HT1080 (cell line): ENCODE measurements around the gene PSTPIP2. TPM values are rescaled to one million over a fixed set of nuclear protein-coding genes. Genes with fewer than 3 reads are reported as not detected.
A peak's percentile ranks its signal among the peaks of the same experiment; 100 is the strongest.

Experiments used
- DNase-seq: peaks from one replicate; pipeline ENCODE4 v3.0.0-alpha.2; 2015; ENCODE audit warnings: low read depth
- total RNA-seq: library from RNA; depleted of rRNA; stranded (reverse); fragments of >200 nt; shearing (Covaris generic); gene quantifications from 2 replicates; pipeline ENCODE4 v1.2.3, GENCODE V29; 2014

PSTPIP2 gene
- total RNA-seq, 1 experiment from 2014 or later = 4.0 TPM

DNA sequence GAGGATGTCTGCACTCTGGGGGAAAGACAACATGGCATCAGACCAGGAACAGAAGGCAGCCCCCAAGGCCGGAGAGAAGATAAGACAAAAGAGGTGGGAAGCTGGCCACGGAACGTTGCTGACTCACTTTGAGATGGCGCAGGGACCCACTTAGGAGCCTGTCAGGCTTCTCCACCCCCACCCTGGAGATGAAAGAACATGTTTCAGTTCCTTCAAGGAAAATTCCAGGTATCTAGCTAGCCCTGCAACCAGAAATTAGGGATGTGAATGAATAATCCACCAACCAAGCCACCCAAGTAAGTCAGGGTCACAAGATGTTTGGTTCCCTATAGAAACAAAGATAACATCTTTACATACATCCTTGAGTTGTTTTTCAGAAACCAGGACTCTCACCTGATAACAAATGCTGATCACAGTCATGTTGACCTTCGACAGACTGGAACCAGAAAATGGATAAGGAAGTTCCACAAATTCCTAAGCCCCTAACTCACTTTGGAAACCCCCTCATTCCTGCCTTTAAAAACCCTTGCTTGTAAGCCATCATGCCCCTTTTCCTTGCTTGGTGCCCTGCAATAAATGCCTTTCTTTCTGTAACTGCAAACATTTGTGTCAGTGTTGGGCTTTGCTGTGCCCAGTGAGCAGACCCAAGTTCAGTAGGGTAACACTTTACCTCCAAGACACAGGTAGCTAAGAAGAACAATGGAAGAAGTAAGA is 31.9 kb downstream of the PSTPIP2 start:
- DNase-seq = no peak

DNA sequence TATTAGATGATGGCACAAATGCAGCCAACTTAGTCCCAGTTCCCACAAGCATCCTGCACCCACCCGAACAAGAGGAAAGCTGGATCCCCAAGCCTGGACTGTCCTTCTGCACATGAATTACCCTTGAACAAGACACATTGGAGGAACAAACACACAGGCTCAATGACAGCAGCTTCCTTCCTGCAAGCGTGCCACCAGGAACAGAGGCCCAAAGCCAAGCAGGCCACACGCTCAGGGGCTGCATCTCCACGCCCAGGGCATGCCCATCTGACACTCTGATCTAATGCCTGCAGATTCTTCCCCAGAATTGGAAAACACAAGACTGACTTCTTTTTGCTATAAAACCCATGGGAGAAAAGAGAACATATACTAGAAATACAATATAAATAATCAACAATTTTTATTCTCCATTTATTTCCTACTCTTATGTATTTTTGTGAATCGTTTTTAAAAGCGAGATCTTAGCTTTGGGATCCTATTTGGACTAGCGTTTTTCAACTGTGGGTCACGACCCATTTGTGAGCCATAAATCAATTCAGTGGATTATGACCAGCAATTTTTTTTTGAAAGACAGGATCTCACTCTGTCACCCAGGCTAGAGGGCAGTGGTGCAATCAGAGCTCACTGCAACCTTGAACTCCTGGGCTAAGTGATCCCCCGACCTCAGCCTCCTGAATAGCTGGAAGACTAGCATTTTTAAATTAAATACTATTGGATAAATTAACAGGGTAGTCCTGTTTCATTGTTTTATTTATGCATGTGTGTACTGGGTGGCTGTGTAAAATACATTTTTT is 34.4 kb downstream of the PSTPIP2 start:
- DNase-seq = no peak

DNA sequence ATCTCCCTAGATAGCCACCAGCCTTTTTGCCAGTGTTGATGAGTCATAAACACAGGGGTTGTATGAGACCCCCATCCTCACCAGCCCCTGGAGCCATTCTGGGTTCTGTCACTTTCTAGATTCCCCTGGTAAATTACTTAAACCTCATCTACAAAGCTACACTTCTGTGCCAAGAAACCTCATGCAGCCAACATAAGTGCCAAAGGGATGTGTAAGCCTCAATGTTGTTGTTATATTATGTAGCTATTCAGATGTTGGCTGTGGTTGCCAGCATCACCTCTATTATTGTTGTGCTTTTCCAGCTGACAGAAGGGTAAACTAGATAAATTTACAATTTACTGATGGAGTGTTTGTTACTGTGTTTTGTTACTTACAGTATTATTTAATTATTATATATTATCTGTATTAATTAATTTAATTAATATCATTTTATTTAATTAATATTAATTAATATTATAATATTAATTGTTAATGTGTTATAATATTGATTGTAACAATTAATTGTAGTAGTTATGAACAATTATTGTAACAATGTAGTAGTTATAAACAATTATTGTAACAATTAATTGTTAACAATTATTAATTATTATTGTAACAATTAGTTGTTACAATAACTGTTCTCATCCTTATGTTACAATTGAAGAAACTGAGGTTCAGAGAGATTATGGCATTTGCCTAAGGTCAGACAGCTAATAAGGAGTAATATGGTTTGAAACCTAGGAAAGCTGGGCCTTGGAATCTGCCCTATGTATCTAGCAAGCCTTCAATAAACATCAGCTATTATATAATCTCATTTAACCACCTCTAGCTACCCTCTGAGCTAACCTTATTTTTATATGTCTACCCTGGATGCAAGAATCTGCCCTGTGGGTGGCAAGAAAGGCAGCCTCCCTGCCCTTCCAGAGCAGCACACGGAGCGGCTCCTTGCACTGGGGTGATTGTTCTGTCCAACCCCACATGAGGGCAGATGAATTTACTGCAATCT is 36.1 kb downstream of the PSTPIP2 start:
- no peak for DNase-seq

DNA sequence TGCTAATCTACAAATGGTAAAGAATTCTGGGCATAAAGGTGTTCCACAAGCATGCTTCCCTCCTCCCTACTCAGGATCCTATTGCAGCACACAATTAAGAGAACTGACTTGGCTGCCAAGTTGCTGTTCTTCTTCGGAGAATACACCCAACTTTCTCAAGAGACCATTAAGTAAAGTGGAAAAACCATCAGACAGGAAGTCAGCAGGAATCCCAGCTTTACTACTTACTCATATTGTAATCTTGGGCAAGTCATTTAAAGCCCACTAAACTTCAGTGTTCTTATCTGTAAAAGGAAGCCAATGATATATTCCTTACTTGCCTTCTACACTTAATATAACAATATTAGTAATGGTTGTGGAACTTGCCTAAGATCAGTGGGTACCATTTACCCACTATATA is 37.8 kb downstream of the PSTPIP2 start:
- no peak for DNase-seq

DNA sequence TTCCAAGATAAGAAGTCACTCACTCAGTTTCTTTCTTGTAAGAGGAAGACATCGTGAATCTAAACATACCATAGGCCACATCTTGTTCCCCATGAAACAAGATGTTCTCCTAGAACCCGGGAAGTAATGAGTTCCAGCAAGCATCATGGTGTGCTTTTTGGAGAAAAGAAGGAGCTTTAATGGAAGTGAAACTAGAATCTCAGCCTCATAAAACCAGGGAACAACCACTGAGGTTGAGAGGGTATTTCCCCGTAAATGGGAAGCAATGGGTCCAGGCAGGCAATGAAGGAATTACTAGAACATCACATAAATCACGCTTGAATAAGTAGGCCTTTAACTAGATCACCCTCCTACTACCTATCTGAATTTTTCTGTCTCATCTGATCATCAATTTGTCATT is 40.3 kb downstream of the PSTPIP2 start:
- DNase-seq = no peak

DNA sequence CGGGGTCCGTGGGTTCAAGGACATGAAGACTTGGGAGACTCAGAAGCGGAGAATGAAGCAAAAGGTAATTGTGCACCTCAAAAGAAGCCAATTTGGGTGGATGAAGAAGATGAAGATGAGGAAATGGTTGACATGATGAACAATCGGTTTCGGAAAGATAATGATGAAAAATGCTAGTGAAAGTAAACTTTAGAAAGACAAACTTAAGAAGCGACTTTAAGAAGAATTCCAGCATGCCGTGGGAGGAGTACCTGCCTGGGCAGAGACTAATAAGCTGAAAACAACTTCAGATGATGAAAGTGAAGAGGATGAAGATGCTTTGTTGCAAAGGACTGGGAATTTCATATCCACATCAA is 43.5 kb downstream of the PSTPIP2 start:
- DNase-seq = no peak

DNA sequence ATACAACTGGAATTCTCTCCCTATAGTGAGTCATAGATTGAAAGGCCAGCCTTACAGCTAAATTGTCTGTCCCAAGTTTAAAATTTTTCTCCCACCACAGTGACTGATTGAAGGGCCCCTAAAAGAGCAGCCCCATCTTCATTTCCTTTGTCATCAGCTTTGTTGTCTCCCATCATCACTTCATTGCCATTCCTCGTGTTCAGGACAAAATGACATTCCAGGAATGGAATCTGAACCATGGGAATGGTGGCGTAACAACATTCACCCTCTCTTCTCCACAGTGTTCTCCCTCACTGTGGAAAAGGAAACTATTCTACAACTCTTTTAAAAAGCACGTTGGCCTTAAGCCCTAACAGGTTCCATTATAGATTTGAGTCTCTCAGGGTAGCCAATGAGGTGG is 52.1 kb downstream of the PSTPIP2 start:
- DNase-seq = no peak

DNA sequence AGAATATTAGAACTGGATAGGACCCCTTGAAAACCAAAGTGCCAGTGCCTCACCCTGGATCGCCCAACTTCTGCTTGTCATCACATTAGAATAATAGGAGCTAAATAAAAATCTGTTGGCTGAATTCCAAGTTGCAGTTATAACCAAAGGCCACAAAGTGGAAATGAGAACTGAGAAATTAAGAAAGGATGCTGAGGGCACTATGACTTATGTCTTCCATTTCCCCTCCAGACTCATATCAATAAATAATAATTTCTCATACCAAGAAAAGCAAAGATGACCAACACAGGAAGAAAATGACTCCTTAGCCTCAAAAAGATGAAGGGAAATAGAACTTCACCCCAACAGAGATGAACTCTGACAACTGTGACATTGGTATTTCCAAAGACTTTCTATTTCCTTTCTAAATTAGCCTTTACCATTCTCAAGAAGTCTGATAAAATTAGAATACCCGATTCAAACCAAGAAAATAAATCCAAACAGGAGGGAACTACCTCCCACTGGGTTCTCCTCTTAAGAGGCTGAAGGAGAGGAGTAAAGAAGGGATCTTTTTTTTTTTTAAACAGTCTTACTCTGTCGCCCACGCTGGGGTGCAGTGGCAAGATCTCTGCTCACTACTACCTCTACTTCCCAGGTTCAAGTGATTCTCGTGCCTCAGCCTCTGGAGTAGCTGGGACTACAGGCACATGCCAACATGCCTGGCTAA is 58.4 kb downstream of the PSTPIP2 start:
- DNase-seq = no peak

DNA sequence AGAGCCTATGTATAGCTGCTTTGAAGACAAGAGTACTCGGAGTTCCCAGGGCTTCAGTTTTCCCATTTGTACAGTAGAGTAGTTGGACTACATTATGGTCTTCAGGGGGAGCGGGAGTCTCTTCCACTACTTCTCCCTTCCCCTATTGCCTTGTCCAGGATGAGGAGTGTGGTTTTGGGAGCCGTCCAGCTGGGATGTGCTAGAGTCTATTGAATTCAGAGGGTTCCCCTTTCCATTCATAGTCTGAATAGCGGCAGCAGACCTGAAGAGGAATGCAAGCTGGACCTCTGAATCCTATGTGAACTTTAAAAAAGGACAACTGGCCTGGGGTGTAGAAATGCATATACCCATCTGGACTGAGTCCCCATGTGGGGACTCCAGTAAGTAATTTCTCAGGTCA is 61.4 kb downstream of the PSTPIP2 start:
- no peak for DNase-seq

DNA sequence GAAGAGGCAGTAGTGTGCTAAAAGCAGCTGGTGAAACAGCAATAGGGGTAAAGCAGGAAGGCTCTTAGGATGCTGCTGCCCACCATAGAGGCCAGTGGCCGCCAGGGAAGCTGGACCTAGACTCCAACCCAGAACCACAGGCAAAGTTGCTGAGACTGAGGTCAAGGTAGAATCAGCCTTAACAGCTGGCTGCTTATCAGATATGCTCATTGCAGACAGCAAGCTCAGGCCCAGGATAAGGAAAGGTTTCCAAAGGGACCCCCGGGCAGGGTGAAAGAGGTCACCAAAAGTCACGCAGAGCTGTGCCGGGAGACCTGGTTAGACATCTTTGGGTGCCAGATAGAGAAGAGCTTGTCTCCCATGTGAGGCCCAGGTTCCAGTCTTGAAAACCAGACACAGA is 62.0 kb downstream of the PSTPIP2 start:
- no peak for DNase-seq

DNA sequence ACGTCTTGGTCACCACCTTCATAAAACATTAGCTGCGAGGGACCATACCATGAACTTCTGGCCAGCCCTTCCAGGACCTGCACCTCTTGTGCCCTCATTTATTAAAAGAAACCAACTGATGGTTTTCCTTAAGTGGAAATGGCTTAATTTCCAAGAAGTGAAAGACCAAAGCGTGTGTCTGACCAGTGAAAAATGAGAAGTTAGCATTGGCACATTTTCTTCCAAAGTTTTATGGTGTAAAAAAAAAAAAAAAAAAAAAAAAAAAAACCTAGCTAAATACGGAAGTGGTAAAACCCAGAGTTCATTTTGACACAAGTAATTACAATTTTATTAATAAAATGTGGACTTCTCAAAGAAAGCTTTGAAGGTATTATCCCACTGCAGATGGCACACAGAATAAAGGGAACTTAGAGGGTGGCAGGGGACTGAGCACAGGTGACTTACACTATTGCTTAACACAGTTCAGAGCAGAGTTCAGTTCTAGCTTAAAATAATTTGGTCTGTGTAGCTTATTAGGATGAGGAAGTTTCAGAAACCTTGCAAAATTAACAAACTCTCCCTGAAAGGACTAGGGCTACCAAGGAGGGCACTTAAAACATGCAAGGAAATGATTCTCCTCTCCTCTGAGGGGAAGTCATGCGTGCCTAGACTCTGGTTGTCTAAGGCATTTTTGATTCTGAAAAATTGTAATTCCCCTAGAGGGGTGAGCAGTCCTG is 62.8 kb downstream of the PSTPIP2 start:
- DNase-seq = no peak

DNA sequence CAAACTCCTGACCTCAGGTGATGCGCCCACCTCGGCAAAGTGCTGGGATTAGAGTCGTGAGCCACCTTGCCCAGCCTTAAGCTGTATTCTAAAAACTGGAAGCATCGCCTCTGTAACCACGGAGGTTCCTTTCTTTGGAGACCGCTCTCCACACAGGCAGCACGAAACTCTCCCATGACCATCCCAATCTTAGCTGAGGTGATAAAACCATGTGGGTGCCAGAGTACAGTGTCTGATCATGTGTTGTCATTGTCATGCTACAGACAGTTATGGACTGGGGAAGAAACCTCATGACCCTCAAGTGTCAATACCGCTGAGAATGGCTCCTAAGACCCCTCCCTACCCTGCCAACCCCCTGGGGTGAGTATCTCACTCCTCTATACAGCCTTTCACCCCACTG is 63.5 kb downstream of the PSTPIP2 start:
- no peak for DNase-seq

DNA sequence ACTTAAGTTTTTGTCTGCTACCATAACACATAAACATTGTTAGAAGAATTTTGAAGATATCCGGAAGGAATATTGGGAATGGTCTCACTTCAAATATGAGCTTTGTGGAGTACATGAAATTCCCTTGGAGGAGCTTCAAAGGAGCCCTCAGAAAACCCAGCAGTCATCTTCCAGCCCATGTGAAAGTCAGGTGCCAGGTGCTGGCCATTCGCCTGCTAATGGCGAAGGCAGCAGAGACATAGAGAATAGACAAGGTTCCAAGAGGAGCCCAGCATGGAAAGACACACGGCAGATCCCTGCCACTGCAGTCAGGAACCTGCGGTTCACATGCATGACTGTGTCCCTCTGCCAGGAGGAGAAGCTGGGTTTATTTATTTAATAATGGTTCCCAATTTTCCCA is 64.9 kb downstream of the PSTPIP2 start:
- no peak for DNase-seq

DNA sequence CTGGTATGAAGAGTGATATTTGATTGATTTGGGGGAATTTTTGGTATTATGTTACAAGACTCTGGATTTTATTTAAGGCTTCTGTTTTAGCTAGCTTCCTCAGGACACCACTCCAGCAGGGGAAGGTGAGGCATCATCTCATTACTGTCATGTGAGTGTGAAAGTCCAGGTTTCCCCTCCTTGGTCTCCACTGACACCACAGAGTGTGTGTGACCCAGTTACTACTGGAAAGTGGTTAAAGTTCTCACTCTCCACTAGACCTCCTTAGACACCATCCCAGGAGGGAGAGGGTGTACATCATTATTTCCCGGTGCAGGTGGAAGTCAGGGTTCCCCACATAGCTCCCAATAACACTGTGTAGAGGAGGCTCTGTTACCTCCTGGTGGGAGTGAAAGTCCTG is 69.1 kb downstream of the PSTPIP2 start:
- no peak for DNase-seq

DNA sequence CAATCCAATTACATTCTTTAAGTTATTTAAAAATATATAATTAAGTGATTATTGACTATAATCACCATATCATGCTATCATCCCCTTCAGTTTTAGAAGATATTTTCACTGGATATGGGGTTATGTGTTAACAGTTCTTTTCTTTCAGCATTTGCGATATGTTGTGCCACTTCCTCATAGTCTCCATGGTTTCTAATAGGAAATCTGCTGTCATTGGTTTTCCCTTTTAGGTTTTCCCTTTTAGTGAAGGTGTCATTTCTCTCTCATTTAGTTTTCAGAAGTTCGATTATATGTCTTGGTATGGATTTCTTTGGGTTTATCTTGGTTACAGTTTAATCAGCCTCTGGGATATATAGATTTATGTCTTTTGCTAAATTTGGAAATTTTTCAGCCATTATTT is 70.2 kb downstream of the PSTPIP2 start:
- no peak for DNase-seq

DNA sequence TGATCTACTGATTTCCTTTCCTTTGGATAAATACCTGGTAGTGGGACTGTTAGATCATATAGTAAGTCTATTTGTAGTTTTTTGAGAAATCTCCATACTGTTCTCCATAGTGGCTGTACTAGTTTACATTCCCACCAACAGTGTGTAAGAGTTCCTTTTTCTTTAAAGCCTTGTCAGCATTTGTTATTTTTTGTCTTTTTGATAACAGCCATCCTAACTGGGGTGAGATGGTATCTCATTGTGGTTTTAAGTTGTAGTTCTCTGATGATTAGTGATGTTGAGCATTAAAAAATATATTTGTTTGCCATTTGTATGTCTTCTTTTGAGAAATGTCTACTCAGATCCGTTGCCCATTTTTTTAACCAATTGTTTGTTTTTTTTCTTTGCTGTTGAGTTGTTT is 71.0 kb downstream of the PSTPIP2 start:
- DNase-seq = no peak

DNA sequence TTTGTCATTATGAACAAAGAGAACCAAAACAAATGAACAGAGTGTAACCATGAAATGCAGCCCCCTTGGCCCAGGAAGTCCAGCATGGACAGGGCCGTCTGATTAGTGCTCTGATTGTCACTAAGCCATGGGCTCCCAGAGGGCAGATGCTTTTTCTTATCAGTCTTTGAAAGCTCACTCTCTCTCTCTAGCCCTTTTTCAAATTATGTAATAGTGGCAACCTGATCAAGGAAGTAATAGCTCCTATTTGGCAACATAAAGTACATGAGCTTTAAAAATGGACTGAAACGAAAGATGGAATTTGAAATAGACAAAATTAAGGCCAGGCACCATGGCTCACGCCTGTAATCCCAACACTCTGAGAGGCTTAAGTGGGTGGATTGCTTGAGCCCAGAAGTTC is 72.5 kb downstream of the PSTPIP2 start:
- DNase-seq = no peak

DNA sequence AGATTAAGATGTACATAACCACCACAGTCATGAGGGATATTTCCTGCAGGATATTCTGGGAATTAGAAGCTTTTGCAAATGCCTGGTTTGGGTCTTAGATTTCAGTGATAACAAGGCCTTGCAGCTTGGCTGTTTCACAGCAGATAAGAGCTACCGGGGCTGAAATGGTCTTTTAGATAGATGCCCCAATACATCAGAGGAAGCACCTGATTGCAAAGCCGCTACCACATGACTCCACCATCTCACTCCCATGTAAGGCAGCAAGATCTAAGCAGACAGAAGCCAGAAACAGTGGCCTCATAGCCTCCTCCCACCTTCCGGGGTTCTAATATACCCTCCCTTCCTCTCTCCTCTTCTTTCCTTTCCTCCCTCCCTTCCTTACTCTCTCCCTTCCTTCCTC is 73.8 kb downstream of the PSTPIP2 start:
- no peak for DNase-seq

DNA sequence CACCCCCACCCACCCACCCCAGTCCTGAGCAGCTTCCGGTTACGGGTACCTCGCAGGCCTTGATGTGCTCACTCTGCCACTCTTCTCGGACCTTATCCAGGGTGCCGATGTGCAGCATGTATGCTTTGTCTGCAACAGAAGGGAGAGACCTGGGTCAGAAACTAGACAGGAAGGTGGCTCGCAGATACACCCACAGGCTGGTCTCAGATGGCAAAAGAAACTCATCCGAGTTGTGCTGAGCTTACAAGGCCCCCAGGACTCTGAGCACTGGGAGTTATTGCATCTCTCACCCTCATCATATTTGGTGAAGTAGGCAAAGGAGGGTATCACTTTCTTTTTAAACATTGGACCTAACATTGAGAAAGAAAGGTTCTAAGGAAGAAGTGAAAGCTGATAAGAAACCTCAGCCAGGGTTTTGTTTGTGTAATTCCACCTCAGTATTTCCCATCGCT is 74.3 kb downstream of the PSTPIP2 start:
- DNase-seq = no peak

DNA sequence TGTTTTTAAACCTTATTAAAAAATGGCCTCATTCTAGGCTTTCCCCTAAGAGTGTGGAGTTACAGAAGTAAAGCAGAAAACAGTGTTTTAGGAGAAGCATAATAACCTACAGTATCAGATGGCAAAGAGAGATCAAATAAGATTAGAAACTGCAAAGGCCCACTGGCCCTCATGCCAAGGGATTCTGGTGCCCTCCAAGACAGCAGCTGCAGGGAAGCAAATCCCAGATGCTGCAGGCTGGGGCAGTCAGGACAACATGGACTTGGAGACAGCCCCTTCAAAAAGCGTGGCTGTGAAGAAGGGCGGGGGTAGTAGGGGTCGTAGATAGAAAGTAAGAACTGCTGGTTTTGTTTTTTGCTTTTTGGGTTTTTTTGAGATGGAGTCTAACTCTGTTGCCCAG is 76.6 kb downstream of the PSTPIP2 start:
- no peak for DNase-seq

DNA sequence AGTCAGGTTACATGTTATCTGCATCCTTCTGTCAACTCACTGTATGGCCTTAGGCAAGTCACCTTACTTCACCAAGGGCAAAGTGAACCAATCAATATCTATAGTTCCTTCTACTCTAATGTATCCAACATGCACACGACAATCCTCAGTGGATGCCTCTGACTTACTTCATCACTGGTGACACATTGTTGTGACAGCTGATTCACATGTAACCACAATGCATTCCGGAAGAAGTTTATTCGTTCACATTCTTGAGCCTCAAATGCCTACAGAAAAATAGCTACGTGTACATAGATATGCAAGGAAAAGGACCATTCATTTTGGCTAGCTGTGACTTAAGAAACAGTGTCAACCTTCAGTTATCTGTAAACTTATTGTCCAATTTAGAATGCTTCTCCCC is 78.6 kb downstream of the PSTPIP2 start:
- peak; percentile 78 for DNase-seq
